Uterus (tissue), 2 donors: Measurements from ENCODE around the gene SV2B.

ENCODE experiments used
- POLR2A ChIP-seq, 2 donors: fragments of 450-650 bp; IDR thresholded peaks; one replicate each; pipeline ENCODE4 v1.6.1; 2016; ENCODE audit warnings: antibody characterized with exemption in 2 of 2, mild to moderate bottlenecking in 1 of 2, moderate library complexity in 1 of 2
- TF ChIP-seq, protein P1 (sequence below), 4 experiments: fragments of 200-600 bp in 2 of 4; fragments of 450-650 bp in 2 of 4; sonication (generic) in 2 of 4; IDR thresholded peaks; one replicate each; pipeline ENCODE4 v1.5.1; 2016 to 2019; ENCODE audit warnings: antibody characterized with exemption in 4 of 4, mild to moderate bottlenecking in 2 of 4, moderate library complexity in 1 of 4

- no peak for TF ChIP-seq POLR2A (IDR thresholded peaks at IDR 0.05)
- TF ChIP-seq, protein P1, sequence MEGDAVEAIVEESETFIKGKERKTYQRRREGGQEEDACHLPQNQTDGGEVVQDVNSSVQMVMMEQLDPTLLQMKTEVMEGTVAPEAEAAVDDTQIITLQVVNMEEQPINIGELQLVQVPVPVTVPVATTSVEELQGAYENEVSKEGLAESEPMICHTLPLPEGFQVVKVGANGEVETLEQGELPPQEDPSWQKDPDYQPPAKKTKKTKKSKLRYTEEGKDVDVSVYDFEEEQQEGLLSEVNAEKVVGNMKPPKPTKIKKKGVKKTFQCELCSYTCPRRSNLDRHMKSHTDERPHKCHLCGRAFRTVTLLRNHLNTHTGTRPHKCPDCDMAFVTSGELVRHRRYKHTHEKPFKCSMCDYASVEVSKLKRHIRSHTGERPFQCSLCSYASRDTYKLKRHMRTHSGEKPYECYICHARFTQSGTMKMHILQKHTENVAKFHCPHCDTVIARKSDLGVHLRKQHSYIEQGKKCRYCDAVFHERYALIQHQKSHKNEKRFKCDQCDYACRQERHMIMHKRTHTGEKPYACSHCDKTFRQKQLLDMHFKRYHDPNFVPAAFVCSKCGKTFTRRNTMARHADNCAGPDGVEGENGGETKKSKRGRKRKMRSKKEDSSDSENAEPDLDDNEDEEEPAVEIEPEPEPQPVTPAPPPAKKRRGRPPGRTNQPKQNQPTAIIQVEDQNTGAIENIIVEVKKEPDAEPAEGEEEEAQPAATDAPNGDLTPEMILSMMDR (IDR thresholded peaks at IDR 0.05) = no peak
These were observed 218.9 kb downstream of the SV2B start for GRCh38 chr15:91318931-91319330.
